HepG2 (cell line): Measurements from ENCODE around the gene CHPF. TPM values are rescaled to one million over a fixed set of nuclear protein-coding genes. Genes with fewer than 3 reads are reported as not detected.
A peak's percentile ranks its signal among the peaks of the same experiment; 100 is the strongest.

ENCODE experiments used
- ARID4A ChIP-seq: sonication (generic); formaldehyde crosslinking; IDR thresholded peaks from 2 replicates; pipeline ENCODE4 v1.5.0; 2020; ENCODE audit warnings: mild to moderate bottlenecking, missing genetic modification reagents, borderline replicate concordance
- DZIP1 ChIP-seq: sonication (generic); formaldehyde crosslinking; IDR thresholded peaks from 2 replicates; pipeline ENCODE4 v1.5.0; 2020; ENCODE audit warnings: mild to moderate bottlenecking, missing genetic modification reagents
- E2F1 ChIP-seq: sonication (generic); formaldehyde crosslinking; IDR thresholded peaks from 2 replicates; pipeline ENCODE4 v1.5.0; 2020; ENCODE audit warnings: missing genetic modification reagents
- GATAD2A ChIP-seq: IDR thresholded peaks from 2 replicates; pipeline ENCODE4 v1.6.1; 2016
- HINFP ChIP-seq: sonication (generic); formaldehyde crosslinking; IDR thresholded peaks from 2 replicates; pipeline ENCODE4 v1.4.0; 2020; ENCODE audit warnings: low read depth, mild to moderate bottlenecking, missing genetic modification reagents
- NFYB ChIP-seq: sonication (generic); formaldehyde crosslinking; IDR thresholded peaks from 2 replicates; pipeline ENCODE4 v1.4.0; 2020; ENCODE audit warnings: missing genetic modification reagents
- PLSCR1 ChIP-seq: sonication (generic); formaldehyde crosslinking; IDR thresholded peaks from 2 replicates; pipeline ENCODE4 v1.5.0; 2020; ENCODE audit warnings: missing genetic modification reagents, mild to moderate bottlenecking, borderline replicate concordance
- POLR2AphosphoS2 ChIP-seq: IDR thresholded peaks from 2 replicates; pipeline ENCODE4 v1.6.1; 2011; ENCODE audit warnings: low read depth, low read length, improper control_type of control experiment
- PRMT3 ChIP-seq: sonication (generic); formaldehyde crosslinking; IDR thresholded peaks from 2 replicates; pipeline ENCODE4 v1.8.1; 2022; ENCODE audit warnings: low read depth, mild to moderate bottlenecking, moderate library complexity, missing genetic modification reagents, borderline replicate concordance
- RFX3 ChIP-seq: IDR thresholded peaks from 2 replicates; pipeline ENCODE4 v1.6.1; 2016; ENCODE audit warnings: missing biosample characterization, missing genetic modification reagents
- SOX6 ChIP-seq, 2 experiments: fragments of 450-650 bp in 1 of 2; sonication (generic) in 1 of 2; formaldehyde crosslinking in 1 of 2; IDR thresholded peaks; 2 replicates each; pipeline versions ENCODE4 v1.4.0 to v1.6.1; 2017 to 2020; ENCODE audit warnings: antibody characterized with exemption in 1 of 2, mild to moderate bottlenecking in 1 of 2, missing genetic modification reagents in 1 of 2
- TCF7 ChIP-seq: sonication (generic); IDR thresholded peaks from 2 replicates; pipeline ENCODE4 v1.6.1; 2016; ENCODE audit warnings: antibody characterized with exemption, low read depth
- THAP11 ChIP-seq: IDR thresholded peaks from 2 replicates; pipeline ENCODE4 v1.6.1; 2016; ENCODE audit warnings: missing biosample characterization, missing genetic modification reagents
- ZBTB1 ChIP-seq: sonication (generic); formaldehyde crosslinking; IDR thresholded peaks from 2 replicates; pipeline ENCODE4 v1.4.0; 2020; ENCODE audit warnings: missing genetic modification reagents, borderline replicate concordance
- ZMYM3 ChIP-seq: sonication (generic); formaldehyde crosslinking; IDR thresholded peaks from 2 replicates; pipeline ENCODE4 v1.5.1; 2020; ENCODE audit warnings: mild to moderate bottlenecking, missing genetic modification reagents
- ZNF280B ChIP-seq: sonication (generic); formaldehyde crosslinking; IDR thresholded peaks from 2 replicates; pipeline ENCODE4 v1.5.0; 2020; ENCODE audit warnings: missing genetic modification reagents, mild to moderate bottlenecking, borderline replicate concordance
- ZNF317 ChIP-seq: sonication (generic); formaldehyde crosslinking; IDR thresholded peaks from 2 replicates; pipeline ENCODE4 v1.5.0; 2020; ENCODE audit warnings: mild to moderate bottlenecking, missing genetic modification reagents
- ZNF468 ChIP-seq: sonication (generic); formaldehyde crosslinking; IDR thresholded peaks from 2 replicates; pipeline ENCODE4 v1.8.0; 2022; ENCODE audit warnings: mild to moderate bottlenecking, moderate library complexity, missing genetic modification reagents
- polyA plus RNA-seq, 8 experiments: library from polyadenylated mRNA; depleted of rRNA in 3 of 8; stranded (reverse) in 7 of 8; unstranded in 1 of 8; fragments of >200 nt; fragmentation: Illumina TruSeq in 4 of 8; extraction: Trizol in 4 of 8; gene quantifications; 2 replicates each; pipeline versions ENCODE4 v1.2.1 to v1.2.3, GENCODE V29; 2011 to 2016; ENCODE audit warnings: low read depth in 4 of 8, missing spikeins in 1 of 8, mixed read lengths in 1 of 8; ENCODE audit not compliant: insufficient read depth in 1 of 8
- total RNA-seq, 5 experiments: library from RNA; depleted of rRNA; stranded (reverse); fragments of >200 nt; fragmentation: Illumina TruSeq; extraction: Trizol; gene quantifications; 2 replicates each; pipeline ENCODE4 v1.2.3, GENCODE V29; 2016; ENCODE audit warnings: low read depth in 1 of 5

The CHPF gene
- total and polyA plus RNA-seq, 2 of the 13 experiments (the other 11 are each of a cell fraction or from before 2014, with no cell fraction given) = 79.6 to 111 TPM

- TF ChIP-seq ARID4A (CRISPR knock-in tag) = no peak
- TF ChIP-seq ZBTB1 (CRISPR knock-in tag) = no peak
- no peak for TF ChIP-seq RFX3
- no peak for TF ChIP-seq ZNF317 (CRISPR knock-in tag)
- no peak for TF ChIP-seq GATAD2A (CRISPR knock-in tag)
- TF ChIP-seq TCF7 = no peak
- TF ChIP-seq NFYB (CRISPR knock-in tag) = no peak
- 0 out of 2 replicates have a peak, but pooled peaks have one; percentile 8 for TF ChIP-seq ZNF468 (CRISPR knock-in tag)
- no peak for TF ChIP-seq SOX6 (IDR thresholded peaks at IDR 0.05)
- no peak for TF ChIP-seq SOX6 (CRISPR knock-in tag; IDR thresholded peaks at IDR 0.05)
- no peak for TF ChIP-seq HINFP
- no peak for TF ChIP-seq ZMYM3 (CRISPR knock-in tag)
- TF ChIP-seq THAP11 = 0 out of 2 replicates have a peak, but pooled peaks have one; percentile 1
- TF ChIP-seq PRMT3 (CRISPR knock-in tag) = no peak
- TF ChIP-seq ZNF280B (CRISPR knock-in tag) = no peak
- no peak for TF ChIP-seq DZIP1 (CRISPR knock-in tag)
- no peak for TF ChIP-seq E2F1 (CRISPR knock-in tag)
- no peak for TF ChIP-seq PLSCR1 (CRISPR knock-in tag)
- no peak for TF ChIP-seq POLR2AphosphoS2
Observed at GRCh38 chr2:219570924-219571310, 27.3 kb upstream of the CHPF start (continued).
